GM23338 (cell line): ENCODE results near the gene PIR. TPM values are rescaled to one million over a fixed set of nuclear protein-coding genes. Genes with fewer than 3 reads are reported as not detected.

Experiments
- ATAC-seq: fragments of 200-7000 bp; cut with Tn5 transposase; 3 replicates; pipeline ENCODE4 v1.9.1; 2020
- DNase-seq: peaks from one replicate; pipeline ENCODE4 v3.0.0-alpha.2; 2015; ENCODE audit warnings: low spot score
- H2AFZ ChIP-seq: fragments of 200-600 bp; sonication (generic); 2 replicates; pipeline ENCODE4 v1.8.0; 2016; ENCODE audit warnings: antibody characterized with exemption, mild to moderate bottlenecking, moderate library complexity
- H3F3A ChIP-seq: fragments of 200-600 bp; sonication (generic); replicated peaks from 2 replicates; pipeline ENCODE4 v1.8.0; 2017; ENCODE audit warnings: antibody characterized with exemption, mixed run types, low read depth
- H3K27ac ChIP-seq: fragments of 200-600 bp; sonication (generic); 2 replicates; pipeline ENCODE4 v1.6.1; 2016; ENCODE audit warnings: low read depth
- H3K27me3 ChIP-seq: fragments of 200-600 bp; sonication (generic); 2 replicates; pipeline ENCODE4 v1.8.0; 2016; ENCODE audit warnings: mild to moderate bottlenecking, mixed run types, moderate library complexity; ENCODE audit not compliant: insufficient read depth
- H3K36me3 ChIP-seq: fragments of 200-600 bp; sonication (generic); 2 replicates; pipeline ENCODE4 v1.8.0; 2016; ENCODE audit warnings: mild to moderate bottlenecking; ENCODE audit not compliant: insufficient read depth
- H3K4me1 ChIP-seq: fragments of 200-600 bp; sonication (generic); 2 replicates; pipeline ENCODE4 v1.8.0; 2016; ENCODE audit warnings: mild to moderate bottlenecking, moderate library complexity; ENCODE audit not compliant: insufficient read depth
- H3K4me2 ChIP-seq: fragments of 200-600 bp; sonication (generic); 2 replicates; pipeline ENCODE4 v1.7.1; 2017; ENCODE audit warnings: mixed run types
- H3K4me3 ChIP-seq: fragments of 200-600 bp; sonication (generic); 2 replicates; pipeline ENCODE4 v1.6.1; 2016; ENCODE audit warnings: mixed run types
- H3K79me2 ChIP-seq: fragments of 200-600 bp; sonication (generic); replicated peaks from 2 replicates; pipeline ENCODE4 v1.8.0; 2017; ENCODE audit warnings: mild to moderate bottlenecking; ENCODE audit not compliant: insufficient read depth
- H3K9me2 ChIP-seq: fragments of 200-600 bp; sonication (generic); 2 replicates; pipeline ENCODE4 v1.8.0; 2017; ENCODE audit not compliant: insufficient read depth
- H4K20me1 ChIP-seq: fragments of 200-600 bp; sonication (generic); replicated peaks from 2 replicates; pipeline ENCODE4 v1.8.0; 2017; ENCODE audit warnings: mild to moderate bottlenecking; ENCODE audit not compliant: insufficient read depth
- H3K27ac Mint-ChIP-seq: 2 replicates; pipeline ENCODE4 v1.8.0; 2020; ENCODE audit warnings: inconsistent platforms, mild to moderate bottlenecking, moderate library complexity, mixed read lengths
- H3K27me3 Mint-ChIP-seq: 3 replicates; pipeline ENCODE4 v1.8.0; 2022; ENCODE audit warnings: low read depth, mild to moderate bottlenecking, moderate library complexity, mixed read lengths, inconsistent platforms; ENCODE audit not compliant: insufficient read depth, poor library complexity
- H3K36me3 Mint-ChIP-seq: 3 replicates; pipeline ENCODE4 v1.8.0; 2021; ENCODE audit warnings: low read depth, mild to moderate bottlenecking, inconsistent platforms, moderate library complexity, mixed read lengths
- H3K4me1 Mint-ChIP-seq: 3 replicates; pipeline ENCODE4 v1.8.0; 2020; ENCODE audit warnings: mild to moderate bottlenecking, inconsistent platforms, mixed read lengths
- H3K4me3 Mint-ChIP-seq: 3 replicates; pipeline ENCODE4 v1.8.0; 2021; ENCODE audit warnings: moderate library complexity, mild to moderate bottlenecking, inconsistent platforms, mixed read lengths
- H3K9me3 Mint-ChIP-seq: 3 replicates; pipeline ENCODE4 v1.8.0; 2020; ENCODE audit warnings: moderate library complexity, mild to moderate bottlenecking, inconsistent platforms, mixed read lengths
- CREB1 ChIP-seq: fragments of 250-450 bp; sonication (Bioruptor Pico); IDR thresholded peaks from 2 replicates; pipeline ENCODE4 v1.5.0; 2020; ENCODE audit warnings: low read depth, mild to moderate bottlenecking, moderate library complexity
- POLR2AphosphoS5 ChIP-seq: IDR thresholded peaks from 2 replicates; pipeline ENCODE4 v1.6.1; 2016; ENCODE audit warnings: antibody characterized with exemption, low read depth
- polyA plus RNA-seq: library from polyadenylated mRNA; unstranded; fragments of >200 nt; fragmentation: Nextera tagmentation; extraction: Ambion mirVana; gene quantifications from 2 replicates; pipeline ENCODE4 v1.2.1, GENCODE V29; 2016
- total RNA-seq: library from RNA; depleted of rRNA; stranded (reverse); fragments of >200 nt; shearing (Covaris generic); gene quantifications from 2 replicates; pipeline ENCODE4 v1.2.3, GENCODE V29; 2014
- TF ChIP-seq, protein P1 (sequence below): fragments of 250-450 bp; sonication (Bioruptor Pico); IDR thresholded peaks from 2 replicates; pipeline ENCODE4 v1.5.0; 2020; ENCODE audit warnings: mild to moderate bottlenecking, moderate library complexity
- TF ChIP-seq, protein P2 (sequence below), 2 experiments: fragments of 200-600 bp in 1 of 2; sonication (generic) in 1 of 2; conservative IDR thresholded peaks; 2 replicates each; pipeline versions ENCODE4 v1.5.1 to v1.6.1; 2016 to 2017; ENCODE audit warnings: antibody characterized with exemption in 2 of 2, low read depth in 2 of 2, mild to moderate bottlenecking in 2 of 2, moderate library complexity in 1 of 2
- TF ChIP-seq, protein P3 (sequence below): IDR thresholded peaks from 2 replicates; pipeline ENCODE4 v1.6.1; 2016; ENCODE audit warnings: antibody characterized with exemption
- TF ChIP-seq, protein P4 (sequence below): IDR thresholded peaks from one replicate; pipeline ENCODE4 v1.6.1; 2018; ENCODE audit warnings: antibody characterized with exemption; ENCODE audit not compliant: unreplicated experiment

The PIR gene
- total and polyA plus RNA-seq, 2 experiments from 2014 or later = 13.1 to 25.2 TPM

DNA sequence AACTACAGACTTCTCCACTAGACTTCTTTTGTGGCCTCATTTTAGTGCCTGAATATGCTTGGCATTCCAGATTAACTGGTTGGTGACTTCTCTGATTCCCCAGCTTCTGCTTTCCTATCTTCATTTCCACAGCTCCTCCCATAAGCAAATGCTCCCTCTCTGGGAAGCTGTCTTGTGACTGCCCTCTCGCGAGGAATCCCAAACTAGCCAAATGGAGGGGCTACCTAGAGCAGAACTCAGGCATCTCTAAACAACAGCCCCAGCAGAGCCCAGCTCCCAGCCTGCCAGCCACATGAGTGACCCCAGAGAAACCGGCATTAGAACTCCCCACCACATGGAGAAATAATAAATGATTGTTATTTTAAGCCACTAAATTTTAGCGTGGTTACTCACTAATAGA lies 101.3 kb downstream of the PIR start (continued):
- TF ChIP-seq, protein P1, sequence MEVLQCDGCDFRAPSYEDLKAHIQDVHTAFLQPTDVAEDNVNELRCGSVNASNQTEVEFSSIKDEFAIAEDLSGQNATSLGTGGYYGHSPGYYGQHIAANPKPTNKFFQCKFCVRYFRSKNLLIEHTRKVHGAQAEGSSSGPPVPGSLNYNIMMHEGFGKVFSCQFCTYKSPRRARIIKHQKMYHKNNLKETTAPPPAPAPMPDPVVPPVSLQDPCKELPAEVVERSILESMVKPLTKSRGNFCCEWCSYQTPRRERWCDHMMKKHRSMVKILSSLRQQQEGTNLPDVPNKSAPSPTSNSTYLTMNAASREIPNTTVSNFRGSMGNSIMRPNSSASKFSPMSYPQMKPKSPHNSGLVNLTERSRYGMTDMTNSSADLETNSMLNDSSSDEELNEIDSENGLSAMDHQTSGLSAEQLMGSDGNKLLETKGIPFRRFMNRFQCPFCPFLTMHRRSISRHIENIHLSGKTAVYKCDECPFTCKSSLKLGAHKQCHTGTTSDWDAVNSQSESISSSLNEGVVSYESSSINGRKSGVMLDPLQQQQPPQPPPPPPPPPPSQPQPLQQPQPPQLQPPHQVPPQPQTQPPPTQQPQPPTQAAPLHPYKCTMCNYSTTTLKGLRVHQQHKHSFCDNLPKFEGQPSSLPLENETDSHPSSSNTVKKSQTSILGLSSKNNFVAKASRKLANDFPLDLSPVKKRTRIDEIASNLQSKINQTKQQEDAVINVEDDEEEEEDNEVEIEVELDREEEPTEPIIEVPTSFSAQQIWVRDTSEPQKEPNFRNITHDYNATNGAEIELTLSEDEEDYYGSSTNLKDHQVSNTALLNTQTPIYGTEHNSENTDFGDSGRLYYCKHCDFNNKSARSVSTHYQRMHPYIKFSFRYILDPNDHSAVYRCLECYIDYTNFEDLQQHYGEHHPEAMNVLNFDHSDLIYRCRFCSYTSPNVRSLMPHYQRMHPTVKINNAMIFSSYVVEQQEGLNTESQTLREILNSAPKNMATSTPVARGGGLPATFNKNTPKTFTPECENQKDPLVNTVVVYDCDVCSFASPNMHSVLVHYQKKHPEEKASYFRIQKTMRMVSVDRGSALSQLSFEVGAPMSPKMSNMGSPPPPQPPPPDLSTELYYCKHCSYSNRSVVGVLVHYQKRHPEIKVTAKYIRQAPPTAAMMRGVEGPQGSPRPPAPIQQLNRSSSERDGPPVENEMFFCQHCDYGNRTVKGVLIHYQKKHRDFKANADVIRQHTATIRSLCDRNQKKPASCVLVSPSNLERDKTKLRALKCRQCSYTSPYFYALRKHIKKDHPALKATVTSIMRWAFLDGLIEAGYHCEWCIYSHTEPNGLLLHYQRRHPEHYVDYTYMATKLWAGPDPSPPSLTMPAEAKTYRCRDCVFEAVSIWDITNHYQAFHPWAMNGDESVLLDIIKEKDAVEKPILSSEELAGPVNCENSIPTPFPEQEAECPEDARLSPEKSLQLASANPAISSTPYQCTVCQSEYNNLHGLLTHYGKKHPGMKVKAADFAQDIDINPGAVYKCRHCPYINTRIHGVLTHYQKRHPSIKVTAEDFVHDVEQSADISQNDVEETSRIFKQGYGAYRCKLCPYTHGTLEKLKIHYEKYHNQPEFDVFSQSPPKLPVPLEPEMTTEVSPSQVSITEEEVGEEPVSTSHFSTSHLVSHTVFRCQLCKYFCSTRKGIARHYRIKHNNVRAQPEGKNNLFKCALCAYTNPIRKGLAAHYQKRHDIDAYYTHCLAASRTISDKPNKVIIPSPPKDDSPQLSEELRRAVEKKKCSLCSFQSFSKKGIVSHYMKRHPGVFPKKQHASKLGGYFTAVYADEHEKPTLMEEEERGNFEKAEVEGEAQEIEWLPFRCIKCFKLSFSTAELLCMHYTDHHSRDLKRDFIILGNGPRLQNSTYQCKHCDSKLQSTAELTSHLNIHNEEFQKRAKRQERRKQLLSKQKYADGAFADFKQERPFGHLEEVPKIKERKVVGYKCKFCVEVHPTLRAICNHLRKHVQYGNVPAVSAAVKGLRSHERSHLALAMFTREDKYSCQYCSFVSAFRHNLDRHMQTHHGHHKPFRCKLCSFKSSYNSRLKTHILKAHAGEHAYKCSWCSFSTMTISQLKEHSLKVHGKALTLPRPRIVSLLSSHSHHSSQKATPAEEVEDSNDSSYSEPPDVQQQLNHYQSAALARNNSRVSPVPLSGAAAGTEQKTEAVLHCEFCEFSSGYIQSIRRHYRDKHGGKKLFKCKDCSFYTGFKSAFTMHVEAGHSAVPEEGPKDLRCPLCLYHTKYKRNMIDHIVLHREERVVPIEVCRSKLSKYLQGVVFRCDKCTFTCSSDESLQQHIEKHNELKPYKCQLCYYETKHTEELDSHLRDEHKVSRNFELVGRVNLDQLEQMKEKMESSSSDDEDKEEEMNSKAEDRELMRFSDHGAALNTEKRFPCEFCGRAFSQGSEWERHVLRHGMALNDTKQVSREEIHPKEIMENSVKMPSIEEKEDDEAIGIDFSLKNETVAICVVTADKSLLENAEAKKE = no peak
- TF ChIP-seq, protein P2, sequence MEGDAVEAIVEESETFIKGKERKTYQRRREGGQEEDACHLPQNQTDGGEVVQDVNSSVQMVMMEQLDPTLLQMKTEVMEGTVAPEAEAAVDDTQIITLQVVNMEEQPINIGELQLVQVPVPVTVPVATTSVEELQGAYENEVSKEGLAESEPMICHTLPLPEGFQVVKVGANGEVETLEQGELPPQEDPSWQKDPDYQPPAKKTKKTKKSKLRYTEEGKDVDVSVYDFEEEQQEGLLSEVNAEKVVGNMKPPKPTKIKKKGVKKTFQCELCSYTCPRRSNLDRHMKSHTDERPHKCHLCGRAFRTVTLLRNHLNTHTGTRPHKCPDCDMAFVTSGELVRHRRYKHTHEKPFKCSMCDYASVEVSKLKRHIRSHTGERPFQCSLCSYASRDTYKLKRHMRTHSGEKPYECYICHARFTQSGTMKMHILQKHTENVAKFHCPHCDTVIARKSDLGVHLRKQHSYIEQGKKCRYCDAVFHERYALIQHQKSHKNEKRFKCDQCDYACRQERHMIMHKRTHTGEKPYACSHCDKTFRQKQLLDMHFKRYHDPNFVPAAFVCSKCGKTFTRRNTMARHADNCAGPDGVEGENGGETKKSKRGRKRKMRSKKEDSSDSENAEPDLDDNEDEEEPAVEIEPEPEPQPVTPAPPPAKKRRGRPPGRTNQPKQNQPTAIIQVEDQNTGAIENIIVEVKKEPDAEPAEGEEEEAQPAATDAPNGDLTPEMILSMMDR (conservative IDR thresholded peaks at IDR 0.05; ENCODE audit: low read depth in 2 of 2) = no peak
- no peak for TF ChIP-seq CREB1

DNA sequence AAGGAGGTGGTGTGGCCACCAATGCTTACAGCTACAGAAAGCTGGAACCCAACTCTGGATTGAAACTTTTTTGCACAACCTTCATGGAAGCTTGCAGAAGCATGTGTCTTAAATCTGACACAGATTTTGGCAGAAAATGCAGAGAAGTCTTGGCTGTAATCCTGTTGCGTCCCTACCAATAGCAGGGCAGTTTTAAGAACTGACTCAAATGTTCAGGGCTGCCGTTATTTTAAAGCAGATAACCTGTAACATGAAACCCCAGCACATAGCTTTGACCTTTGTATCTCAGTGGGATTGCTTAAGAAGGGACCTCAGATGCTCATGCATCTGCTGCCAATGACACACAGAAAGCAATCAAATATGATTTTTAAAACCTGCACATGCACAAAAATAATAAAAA lies 108.8 kb downstream of the PIR start, which contains the start of gene VEGFD:
TSS of gene VEGFD (minus strand) at position 110 of the 400 bp plus-strand sequence. CDS start 467 bp downstream, outside the sequence.
- Mint-ChIP-seq H3K4me1 (peaks cover 17% of the 10 kb centered on the region; the same call in 2 of the 3 replicates), H3K4me3 (no peak within 1 kb of the TSS), H3K27me3 (no peaks in the 10 kb centered on the region), H3K36me3 (no peaks in the 10 kb centered on the region), H3K27ac (no peak within 1 kb of the TSS; the same call in 1 of the 2 replicates), H3K9me3 (no peaks in the 10 kb centered on the region)
- H3K36me3 ChIP-seq = no peaks in the 10 kb centered on the region
- no peaks in the 10 kb centered on the region for H3K27me3 ChIP-seq
- no peaks in the 10 kb centered on the region for H3K79me2 ChIP-seq
- H3K4me2 ChIP-seq = peak within 1 kb of the TSS; percentile 24; the same call in 1 of the 2 replicates
- H3K27ac ChIP-seq = no peak within 1 kb of the TSS
- no peaks in the 10 kb centered on the region for H3F3A ChIP-seq
- peak; percentile 42; the same call in 2 of the 3 replicates for ATAC-seq
- H3K4me1 ChIP-seq = peaks cover 8% of the 10 kb centered on the region; the same call in 1 of the 2 replicates
- peak; percentile 9 for DNase-seq
- H4K20me1 ChIP-seq = no peaks in the 10 kb centered on the region
- H3K9me2 ChIP-seq = no peaks in the 10 kb centered on the region
- no peak within 1 kb of the TSS for H3K4me3 ChIP-seq
- no peak within 1 kb of the TSS for H2AFZ ChIP-seq
- TF ChIP-seq, protein P3, sequence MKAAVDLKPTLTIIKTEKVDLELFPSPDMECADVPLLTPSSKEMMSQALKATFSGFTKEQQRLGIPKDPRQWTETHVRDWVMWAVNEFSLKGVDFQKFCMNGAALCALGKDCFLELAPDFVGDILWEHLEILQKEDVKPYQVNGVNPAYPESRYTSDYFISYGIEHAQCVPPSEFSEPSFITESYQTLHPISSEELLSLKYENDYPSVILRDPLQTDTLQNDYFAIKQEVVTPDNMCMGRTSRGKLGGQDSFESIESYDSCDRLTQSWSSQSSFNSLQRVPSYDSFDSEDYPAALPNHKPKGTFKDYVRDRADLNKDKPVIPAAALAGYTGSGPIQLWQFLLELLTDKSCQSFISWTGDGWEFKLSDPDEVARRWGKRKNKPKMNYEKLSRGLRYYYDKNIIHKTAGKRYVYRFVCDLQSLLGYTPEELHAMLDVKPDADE = no peak
- no peak for TF ChIP-seq POLR2AphosphoS5
- TF ChIP-seq, protein P4, sequence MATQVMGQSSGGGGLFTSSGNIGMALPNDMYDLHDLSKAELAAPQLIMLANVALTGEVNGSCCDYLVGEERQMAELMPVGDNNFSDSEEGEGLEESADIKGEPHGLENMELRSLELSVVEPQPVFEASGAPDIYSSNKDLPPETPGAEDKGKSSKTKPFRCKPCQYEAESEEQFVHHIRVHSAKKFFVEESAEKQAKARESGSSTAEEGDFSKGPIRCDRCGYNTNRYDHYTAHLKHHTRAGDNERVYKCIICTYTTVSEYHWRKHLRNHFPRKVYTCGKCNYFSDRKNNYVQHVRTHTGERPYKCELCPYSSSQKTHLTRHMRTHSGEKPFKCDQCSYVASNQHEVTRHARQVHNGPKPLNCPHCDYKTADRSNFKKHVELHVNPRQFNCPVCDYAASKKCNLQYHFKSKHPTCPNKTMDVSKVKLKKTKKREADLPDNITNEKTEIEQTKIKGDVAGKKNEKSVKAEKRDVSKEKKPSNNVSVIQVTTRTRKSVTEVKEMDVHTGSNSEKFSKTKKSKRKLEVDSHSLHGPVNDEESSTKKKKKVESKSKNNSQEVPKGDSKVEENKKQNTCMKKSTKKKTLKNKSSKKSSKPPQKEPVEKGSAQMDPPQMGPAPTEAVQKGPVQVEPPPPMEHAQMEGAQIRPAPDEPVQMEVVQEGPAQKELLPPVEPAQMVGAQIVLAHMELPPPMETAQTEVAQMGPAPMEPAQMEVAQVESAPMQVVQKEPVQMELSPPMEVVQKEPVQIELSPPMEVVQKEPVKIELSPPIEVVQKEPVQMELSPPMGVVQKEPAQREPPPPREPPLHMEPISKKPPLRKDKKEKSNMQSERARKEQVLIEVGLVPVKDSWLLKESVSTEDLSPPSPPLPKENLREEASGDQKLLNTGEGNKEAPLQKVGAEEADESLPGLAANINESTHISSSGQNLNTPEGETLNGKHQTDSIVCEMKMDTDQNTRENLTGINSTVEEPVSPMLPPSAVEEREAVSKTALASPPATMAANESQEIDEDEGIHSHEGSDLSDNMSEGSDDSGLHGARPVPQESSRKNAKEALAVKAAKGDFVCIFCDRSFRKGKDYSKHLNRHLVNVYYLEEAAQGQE = no peak
